Activated T-cell treated with anti-CD3 and anti-CD28 coated beads for 24 hours (primary cell): ENCODE results near the gene SERPINA9.
"Not testable (repeated sequence)": the region's sequence is repeated elsewhere in the genome, so short reads cannot be mapped to it uniquely, and the experiment has no call there.

Experiments
- DNase-seq: peaks from one replicate; pipeline ENCODE4 v3.0.0-alpha.2; 2020; ENCODE audit warnings: low read depth

The SERPINA9 gene

GRCh38 chr14:94486883-94487282 is 10.9 kb upstream of the SERPINA9 start:
- no peak for DNase-seq

DNA sequence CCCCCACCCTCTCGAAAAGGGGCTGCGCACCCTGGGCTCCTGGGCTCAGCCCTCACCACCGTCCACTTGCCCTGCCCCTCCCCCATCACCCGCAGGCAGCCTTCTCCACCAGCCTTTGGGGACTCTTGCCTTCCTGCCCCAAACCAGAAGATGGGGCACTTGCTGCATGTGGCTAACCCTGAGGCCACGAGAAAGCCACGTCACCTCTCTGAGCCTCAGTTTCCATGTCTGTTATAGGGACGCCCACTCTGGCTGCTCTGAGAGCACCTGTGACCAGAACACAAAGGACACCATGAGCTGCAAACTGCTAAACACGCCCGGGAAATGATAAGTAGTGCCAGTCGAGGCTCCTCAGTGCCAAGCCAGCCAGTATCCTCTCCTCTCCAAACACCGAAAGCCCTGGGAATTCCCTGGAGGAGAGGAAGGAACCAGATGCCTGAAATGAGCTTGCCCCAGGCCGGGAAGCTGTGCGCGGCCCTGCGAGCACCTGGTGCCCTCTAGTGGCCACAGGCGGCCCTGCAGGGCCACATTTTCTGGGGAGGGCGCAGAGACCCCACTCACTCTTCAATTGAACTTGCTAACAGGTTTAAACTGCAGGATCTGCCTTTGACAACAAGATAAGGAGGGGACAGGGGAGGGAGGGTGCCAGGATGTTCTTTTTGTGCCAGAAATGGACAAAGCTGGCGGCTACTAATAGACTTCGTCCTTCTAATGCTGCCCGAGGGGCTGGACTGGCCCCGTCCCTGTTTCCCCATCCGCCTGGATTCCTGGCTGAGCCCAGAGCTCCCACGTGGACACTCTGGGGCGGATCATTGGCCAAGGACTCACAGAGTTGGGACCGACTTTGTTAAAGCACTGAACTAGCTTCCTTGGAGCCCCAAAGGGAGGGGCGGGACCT is 10.2 kb upstream of the SERPINA9 start:
- DNase-seq: peak; percentile 20

DNA sequence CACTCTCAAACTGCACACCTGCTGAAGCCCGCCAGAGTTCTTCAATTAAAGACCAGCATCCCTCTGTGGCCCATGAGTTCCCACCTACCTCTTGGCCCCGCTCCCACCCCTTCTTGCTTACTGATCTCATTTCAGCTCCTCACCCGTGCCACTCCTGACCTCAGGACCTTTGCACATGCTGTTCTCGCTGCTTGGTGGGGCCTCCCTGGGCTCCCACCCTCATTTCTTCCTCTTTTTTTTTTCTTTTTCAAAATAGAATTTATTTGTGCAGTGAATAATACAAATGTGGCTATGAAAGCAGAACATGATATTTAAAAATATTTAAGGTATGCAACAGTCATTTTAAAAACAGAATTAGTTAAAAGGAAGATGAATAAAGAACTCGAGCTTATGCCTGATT is 8.5 kb upstream of the SERPINA9 start:
- no peak for DNase-seq

DNA sequence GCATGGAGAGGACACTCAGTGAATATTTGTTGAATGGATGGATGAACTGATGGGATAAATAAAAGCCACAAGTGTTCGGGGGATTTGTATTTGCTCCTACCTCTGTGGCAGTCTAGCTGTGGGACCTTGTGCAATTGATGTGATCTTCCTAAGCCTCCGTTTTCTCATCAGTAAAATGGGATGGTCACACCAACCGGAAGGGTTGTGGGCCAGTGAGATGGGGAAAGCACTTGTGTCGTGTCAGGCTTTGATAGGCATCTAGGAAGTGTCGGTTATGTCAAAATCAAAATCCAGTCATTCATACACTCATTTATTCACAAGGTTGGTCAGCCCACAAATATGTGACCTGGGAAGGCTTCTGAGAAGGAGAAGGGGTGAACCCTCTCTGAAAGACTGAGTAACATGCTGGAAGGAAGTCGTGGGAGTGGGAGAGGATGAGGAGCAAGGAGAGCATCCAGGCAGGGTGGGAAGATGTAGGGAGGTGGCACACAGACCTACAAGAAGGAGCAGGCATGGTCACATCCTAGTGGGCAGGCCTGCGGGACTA is 7.8 kb upstream of the SERPINA9 start:
- no peak for DNase-seq

DNA sequence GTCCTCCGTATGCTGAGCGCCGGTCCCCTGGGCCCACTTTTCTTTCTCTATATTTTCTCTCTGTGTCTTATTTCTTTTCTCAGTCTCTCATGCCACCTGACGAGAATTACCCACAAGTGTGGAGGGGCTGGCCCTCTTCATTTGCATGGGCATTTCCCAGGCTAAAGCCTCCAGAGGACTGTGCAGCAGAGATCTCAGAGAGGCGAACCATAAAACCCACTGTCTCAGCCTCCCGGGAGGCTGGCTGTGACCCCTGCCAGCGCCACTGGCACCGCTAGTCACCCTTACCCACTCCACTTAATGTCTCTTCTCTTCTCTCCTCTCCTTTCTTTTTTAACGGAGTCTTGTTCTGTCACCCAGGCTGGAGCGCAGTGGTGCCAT is 7.1 kb upstream of the SERPINA9 start:
- DNase-seq: no peak

DNA sequence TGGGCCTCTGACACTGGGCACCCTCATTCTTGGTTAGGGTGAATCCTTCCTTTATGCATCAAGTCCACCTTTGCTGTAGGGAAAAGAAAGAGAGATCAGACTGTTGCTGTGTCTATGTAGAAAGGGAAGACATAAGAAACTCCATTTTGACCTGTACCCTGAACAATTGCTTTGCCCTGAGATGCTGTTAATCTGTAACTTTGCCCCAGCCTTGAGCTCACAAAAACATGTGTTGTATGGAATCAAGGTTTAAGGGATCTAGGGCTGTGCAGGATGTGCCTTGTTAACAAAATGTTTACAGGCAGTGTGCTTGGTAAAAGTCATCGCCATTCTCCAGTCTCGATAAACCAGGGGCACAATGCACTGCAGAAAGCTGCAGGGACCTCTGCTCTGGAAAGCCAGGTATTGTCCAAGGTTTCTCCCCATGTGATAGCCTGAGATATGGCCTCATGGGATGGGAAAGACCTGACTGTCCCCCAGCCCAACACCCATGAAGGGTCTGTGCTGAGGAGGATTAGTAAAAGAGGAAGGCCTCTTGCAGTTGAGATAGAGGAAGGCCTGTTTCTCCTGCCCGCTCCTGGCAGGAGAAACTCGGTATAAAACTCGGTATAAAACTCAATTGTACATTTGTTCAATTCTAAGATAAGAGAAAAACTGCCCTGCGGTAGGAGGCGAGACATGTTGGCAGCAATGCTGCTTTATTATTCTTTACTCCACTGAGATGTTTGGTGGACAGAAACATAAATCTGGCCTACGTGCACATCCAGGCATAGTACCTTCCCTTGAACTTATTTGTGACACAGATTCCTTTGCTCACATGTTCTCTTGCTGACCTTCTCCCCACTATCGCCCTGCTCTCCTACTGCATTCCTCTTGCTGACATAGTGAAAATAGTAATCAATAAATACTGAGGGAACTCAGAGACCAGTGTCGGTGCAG is 6.4 kb upstream of the SERPINA9 start:
- not testable (repeated sequence) for DNase-seq

GRCh38 chr14:94481468-94482131 is 5.6 kb upstream of the SERPINA9 start:
- DNase-seq: no peak

DNA sequence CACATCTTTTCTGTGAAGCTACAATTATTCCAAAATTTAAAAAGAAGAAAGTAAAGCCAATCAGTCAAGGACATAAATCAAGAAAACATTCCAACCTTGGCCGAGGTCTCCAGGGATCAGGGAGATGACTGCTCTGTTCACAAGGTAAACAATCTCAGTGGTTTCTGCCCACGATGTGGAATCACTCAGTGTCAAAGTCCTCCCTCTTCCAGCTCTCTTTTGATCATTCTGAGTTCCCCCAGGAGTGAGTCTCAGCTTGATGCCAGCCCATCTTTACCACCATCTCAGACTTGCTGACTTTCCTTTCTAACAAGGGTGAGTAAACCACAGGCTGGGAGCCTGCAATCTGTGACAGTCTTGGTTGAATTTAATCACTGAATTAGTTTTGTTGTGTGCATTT is 4.8 kb upstream of the SERPINA9 start:
- DNase-seq: no peak

- no peak for DNase-seq
These were observed 2.4 kb upstream of the SERPINA9 start for GRCh38 chr14:94478420-94478819.

DNA sequence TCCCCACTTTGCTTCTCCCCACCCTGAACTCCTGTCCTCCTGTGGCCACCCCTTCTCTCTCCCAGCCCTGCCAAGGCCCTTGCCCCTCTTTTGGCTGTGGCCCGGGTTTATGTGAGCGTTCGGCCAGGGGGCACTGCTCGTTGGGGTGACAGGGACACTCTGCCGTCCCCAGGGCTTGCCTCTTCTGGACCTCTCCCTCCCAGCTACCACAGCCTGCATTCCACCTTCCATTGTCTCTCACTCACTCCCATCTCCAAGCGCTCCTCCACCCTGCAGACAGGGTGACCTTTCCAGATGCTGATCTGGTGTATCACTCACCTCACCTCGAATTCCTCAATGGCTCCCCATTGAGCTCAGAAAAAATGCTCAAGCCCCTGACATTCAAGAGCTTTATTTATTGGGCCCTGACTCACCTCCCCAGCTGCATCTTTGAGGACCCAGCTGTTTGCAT is 1.4 kb downstream of the SERPINA9 start:
- no peak for DNase-seq

DNA sequence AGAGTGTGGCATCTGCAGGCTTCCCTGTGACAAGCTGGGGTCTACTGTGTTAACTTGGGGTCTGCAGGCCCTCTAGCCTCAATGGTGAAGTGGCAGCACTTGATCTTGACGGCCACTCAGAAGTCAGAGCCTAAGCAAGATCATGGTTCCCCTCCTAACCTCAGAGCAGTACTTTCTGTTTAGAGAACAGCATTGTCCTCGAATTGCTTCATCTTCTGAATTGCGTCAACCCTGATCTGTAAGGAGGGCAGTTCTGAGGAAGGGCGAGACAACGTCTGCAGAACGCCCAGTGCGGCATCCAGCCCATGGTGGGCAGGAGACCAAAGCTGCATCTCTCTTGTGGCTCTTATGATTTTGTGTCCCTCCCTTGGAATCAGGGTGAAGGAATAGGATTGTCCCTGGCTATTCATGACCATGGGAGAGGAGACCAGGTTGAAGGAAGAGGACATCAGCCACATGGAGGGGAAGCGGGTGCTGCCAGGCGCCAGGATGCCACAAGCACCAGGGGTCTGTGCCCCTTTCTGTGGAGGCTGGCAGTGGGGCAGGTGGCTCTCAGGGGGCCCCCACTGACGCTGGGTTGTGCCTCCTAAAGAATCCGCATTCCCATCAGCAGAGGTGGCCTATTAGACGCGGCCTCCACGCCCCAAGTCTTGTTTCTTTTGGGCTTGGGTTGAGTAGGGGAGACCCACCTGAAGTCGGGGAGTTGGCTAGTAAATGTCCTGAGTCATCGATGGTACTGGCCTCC is 2.2 kb downstream of the SERPINA9 start:
- no peak for DNase-seq

DNA sequence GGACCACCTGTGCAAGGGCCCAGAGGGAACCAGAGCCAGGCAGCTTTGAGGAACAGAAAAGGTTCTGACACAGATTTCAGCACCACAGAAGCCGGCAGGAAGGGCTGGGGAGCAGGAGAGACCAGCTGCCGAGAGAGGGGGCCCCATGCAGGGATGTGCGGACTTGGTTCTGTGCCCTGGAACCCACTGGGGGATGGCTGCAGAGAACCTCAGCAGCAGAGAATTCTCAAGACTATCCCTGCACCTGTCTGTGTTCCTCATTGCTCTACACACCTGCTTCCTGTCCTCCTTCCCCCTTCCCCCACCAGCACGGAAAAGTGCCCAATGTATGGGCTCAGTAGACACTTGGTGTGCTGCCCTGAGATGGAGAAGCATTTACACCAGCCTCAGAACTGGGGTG is 3.2 kb downstream of the SERPINA9 start:
- DNase-seq: no peak

DNA sequence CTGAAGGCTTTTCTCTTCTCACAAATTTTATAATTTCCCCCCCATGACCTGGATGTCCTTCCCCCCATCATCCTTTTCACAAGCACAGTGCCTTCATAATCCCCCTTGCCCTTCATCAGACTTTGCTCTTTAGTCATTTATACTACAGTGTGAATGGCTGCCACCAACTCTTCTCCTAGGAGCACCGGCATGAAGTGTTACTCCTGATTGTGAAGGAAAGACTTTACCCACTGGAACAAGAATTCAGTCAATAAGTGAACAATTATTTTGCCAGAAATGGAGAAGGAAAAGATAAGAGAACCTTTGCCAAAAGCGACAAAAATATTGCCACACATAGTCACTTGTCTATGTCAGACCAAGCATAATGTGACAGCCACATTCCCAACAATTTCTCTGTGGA is 5.0 kb downstream of the SERPINA9 start:
- no peak for DNase-seq

- no peak for DNase-seq
These were observed 5.7 kb downstream of the SERPINA9 start for GRCh38 chr14:94470311-94470710.

GRCh38 chr14:94469261-94469660 is 6.7 kb downstream of the SERPINA9 start:
- DNase-seq: no peak

- DNase-seq: no peak
These were observed 8.1 kb downstream of the SERPINA9 start for GRCh38 chr14:94467728-94468520.

DNA sequence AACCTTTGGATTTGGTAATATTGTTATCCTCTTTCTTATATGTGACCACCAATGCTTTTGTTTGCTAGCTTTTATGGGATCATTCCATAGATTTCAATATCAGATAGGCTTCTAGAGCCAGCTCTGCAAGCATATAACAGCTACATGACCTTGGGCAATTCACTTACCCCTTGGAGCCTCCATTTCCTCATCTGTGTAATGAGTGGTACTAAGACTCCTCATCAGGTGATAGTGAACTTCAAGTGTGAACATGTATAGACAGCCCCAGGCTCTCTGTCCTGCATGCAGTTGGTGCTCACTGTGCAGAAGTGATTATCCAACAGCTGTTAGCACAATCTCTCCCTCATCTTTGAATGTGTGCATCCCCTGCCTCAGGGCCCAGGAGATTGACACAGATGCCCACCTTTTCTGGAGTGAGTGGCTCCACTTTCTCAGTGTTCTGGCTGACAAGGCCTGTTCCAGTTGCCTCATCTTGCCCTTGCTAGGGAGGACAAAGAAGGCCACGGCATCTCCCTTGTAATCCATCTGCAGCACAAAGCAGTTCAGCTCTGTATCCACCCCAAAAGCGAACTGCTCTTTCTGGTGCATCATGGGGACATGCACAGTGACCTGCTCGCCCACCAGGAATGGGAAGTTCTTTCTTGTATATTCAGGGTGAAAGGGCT is 9.2 kb downstream of the SERPINA9 start:
- no peak for DNase-seq

DNA sequence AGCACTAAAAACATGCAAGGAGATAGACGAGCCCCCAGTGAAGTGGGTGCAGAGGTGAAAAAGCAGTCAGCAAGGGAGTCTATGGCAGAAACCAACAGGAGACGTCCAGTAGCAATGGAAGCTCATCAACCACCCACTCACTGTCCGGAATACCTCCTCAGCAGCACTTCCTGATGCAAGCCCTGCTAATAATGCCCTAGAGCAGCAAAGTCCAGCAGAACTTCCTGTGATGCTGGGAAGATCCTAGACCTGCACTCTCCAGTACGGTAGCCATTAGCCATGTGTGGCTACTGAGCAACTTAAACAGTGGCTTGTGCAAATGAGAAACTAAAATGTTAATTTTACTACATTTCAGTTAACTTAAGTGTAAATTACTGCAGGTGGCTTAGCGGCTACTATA is 11.0 kb downstream of the SERPINA9 start:
- no peak for DNase-seq

- DNase-seq: no peak
These were observed 11.7 kb downstream of the SERPINA9 start for GRCh38 chr14:94464290-94464689.
